Osteoblast (primary cell): ENCODE measurements around the gene DLGAP1. TPM values are rescaled to one million over a fixed set of nuclear protein-coding genes. Genes with fewer than 3 reads are reported as not detected.

Source experiments
- DNase-seq: peaks from one replicate; pipeline ENCODE4 v3.0.0; 2011; ENCODE audit warnings: low spot score, mixed read lengths; ENCODE audit not compliant: insufficient read length; ENCODE audit errors: missing footprints
- H2AFZ ChIP-seq: 2 replicates; pipeline ENCODE4 v1.6.0; 2011; ENCODE audit warnings: mild to moderate bottlenecking, low read length
- H3K27ac ChIP-seq: 2 replicates; pipeline ENCODE4 v1.5.1; 2011; ENCODE audit warnings: mild to moderate bottlenecking, low read depth, low read length, moderate library complexity
- H3K27me3 ChIP-seq: 2 replicates; pipeline ENCODE4 v1.6.0; 2012; ENCODE audit warnings: mild to moderate bottlenecking, control low read depth, inconsistent platforms, low read length, moderate library complexity; ENCODE audit not compliant: insufficient read depth
- H3K36me3 ChIP-seq: 2 replicates; pipeline ENCODE4 v1.5.1; 2011; ENCODE audit warnings: mild to moderate bottlenecking, low read length, control low read depth, moderate library complexity; ENCODE audit not compliant: insufficient read depth
- H3K4me1 ChIP-seq: 2 replicates; pipeline ENCODE4 v1.5.1; 2011; ENCODE audit warnings: mild to moderate bottlenecking, low read length, control low read depth, moderate library complexity; ENCODE audit not compliant: insufficient read depth
- H3K4me2 ChIP-seq: 2 replicates; pipeline ENCODE4 v1.6.0; 2011; ENCODE audit warnings: mild to moderate bottlenecking, low read length; ENCODE audit not compliant: insufficient read depth
- H3K4me3 ChIP-seq: fragments of 200-600 bp; sonication (generic); 3 replicates; pipeline ENCODE4 v1.5.1; 2012; ENCODE audit warnings: mild to moderate bottlenecking, low read length, inconsistent platforms; ENCODE audit not compliant: insufficient read depth
- H3K79me2 ChIP-seq: 2 replicates; pipeline ENCODE4 v1.6.0; 2012; ENCODE audit warnings: mild to moderate bottlenecking, low read length, control low read depth, inconsistent platforms; ENCODE audit not compliant: insufficient read depth
- H3K9me3 ChIP-seq: 2 replicates; pipeline ENCODE4 v1.5.1; 2011; ENCODE audit warnings: low read depth, low read length, control low read depth
- H4K20me1 ChIP-seq: 2 replicates; pipeline ENCODE4 v1.6.0; 2012; ENCODE audit warnings: mild to moderate bottlenecking, low read length, control low read depth; ENCODE audit not compliant: insufficient read depth
- total RNA-seq: library from RNA; depleted of rRNA; stranded (reverse); fragments of >200 nt; gene quantifications from 2 replicates; pipeline ENCODE4 v1.2.3, GENCODE V29; 2012
- TF ChIP-seq, protein P1 (sequence below): IDR thresholded peaks from 2 replicates; pipeline ENCODE4 v1.5.1; 2011; ENCODE audit warnings: mild to moderate bottlenecking, low read depth, low read length, moderate library complexity; ENCODE audit errors: extremely low read depth

The DLGAP1 gene
- total RNA-seq, 1 donor, result not detected

DNA sequence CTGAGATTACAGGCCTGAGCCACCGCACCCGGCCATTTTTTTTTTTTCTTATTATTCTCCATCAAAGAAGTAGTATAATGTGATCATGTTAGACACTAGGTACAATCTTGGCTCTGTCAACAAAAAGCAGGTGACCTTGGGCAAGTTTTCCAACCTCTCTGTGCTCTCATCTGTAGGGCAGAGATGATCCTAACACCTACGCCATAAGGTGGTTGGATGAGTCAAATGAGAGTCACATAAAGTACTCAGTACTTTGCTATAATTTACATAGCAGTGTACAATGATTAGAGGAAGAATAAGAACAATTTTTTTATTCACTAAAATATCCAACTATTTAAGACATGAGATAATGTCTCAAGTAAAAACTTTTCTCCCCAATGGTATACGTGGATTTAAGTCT lies 876.5 kb downstream of the DLGAP1 start:
- no peaks in the 10 kb centered on the region for H3K27me3 ChIP-seq
- no peak overlapping the region for H3K4me2 ChIP-seq
- H3K36me3 ChIP-seq, result no peaks in the 10 kb centered on the region
- H3K9me3 ChIP-seq, result no peaks in the 10 kb centered on the region
- H2AFZ ChIP-seq, result no peak overlapping the region
- no peaks in the 10 kb centered on the region for H4K20me1 ChIP-seq
- no peak overlapping the region for H3K27ac ChIP-seq
- H3K79me2 ChIP-seq, result no peaks in the 10 kb centered on the region
- H3K4me1 ChIP-seq, result peaks cover 4% of the 10 kb centered on the region
- DNase-seq, result no peak
- TF ChIP-seq, protein P1, sequence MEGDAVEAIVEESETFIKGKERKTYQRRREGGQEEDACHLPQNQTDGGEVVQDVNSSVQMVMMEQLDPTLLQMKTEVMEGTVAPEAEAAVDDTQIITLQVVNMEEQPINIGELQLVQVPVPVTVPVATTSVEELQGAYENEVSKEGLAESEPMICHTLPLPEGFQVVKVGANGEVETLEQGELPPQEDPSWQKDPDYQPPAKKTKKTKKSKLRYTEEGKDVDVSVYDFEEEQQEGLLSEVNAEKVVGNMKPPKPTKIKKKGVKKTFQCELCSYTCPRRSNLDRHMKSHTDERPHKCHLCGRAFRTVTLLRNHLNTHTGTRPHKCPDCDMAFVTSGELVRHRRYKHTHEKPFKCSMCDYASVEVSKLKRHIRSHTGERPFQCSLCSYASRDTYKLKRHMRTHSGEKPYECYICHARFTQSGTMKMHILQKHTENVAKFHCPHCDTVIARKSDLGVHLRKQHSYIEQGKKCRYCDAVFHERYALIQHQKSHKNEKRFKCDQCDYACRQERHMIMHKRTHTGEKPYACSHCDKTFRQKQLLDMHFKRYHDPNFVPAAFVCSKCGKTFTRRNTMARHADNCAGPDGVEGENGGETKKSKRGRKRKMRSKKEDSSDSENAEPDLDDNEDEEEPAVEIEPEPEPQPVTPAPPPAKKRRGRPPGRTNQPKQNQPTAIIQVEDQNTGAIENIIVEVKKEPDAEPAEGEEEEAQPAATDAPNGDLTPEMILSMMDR, result no peak
- no peak overlapping the region for H3K4me3 ChIP-seq

DNA sequence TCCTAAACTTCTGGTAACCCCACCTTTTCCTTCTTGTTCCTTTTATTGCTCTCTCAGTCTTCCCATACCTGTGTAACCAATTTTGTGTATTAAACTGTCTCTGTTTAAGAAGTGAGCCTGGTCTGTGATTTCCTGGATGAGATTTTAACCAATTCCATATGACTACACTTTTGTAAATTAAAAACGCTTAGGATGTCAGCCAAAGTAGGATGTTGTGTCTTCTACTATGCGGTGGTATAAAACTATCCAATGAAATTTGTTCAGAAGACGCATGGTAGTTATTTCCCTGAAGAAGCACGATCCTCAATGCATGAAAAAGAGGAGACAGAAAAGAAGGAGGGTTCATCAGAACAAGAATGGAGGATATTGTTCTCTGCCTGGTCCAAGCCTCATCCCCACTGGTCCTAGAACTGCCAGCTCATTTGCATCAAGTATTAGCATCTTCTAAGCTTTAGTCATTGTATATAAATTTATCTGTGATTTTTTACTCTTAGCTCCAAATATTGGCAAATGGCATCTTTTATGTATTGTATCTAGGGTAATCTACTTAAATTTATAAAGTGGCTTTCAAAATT lies 877.7 kb downstream of the DLGAP1 start:
- Histone ChIP-seq H3K9me3 (no peaks in the 10 kb centered on the region), H3K79me2 (no peaks in the 10 kb centered on the region), H3K27ac (no peak overlapping the region), H3K4me2 (no peak overlapping the region), H3K4me3 (no peak overlapping the region), H2AFZ (no peak overlapping the region), H3K4me1 (peaks cover 4% of the 10 kb centered on the region), H3K27me3 (no peaks in the 10 kb centered on the region), H4K20me1 (no peaks in the 10 kb centered on the region), H3K36me3 (no peaks in the 10 kb centered on the region)
- no peak for DNase-seq
- TF ChIP-seq, protein P1, result no peak

DNA sequence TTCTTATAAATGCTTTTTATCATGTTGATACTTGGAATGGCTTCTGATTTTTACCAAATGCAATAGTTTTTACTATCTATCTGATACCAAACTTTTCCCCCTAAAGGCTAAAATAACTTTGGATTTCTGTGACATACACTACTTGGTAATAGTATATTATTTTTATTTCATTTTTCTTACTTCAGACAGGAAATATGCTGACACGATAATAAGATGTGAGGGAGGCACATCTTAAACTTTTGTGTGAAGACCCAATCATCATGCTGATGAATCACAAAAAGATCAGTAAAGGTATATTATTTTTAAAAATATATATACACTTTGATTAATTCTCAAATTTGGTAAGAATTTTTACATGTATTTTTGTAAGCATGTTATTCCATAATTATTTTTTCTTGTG lies 882.3 kb downstream of the DLGAP1 start:
- no peak overlapping the region for H3K27ac ChIP-seq
- H3K4me2 ChIP-seq, result no peak overlapping the region
- TF ChIP-seq, protein P1, result no peak
- H3K4me1 ChIP-seq, result no peaks in the 10 kb centered on the region
- no peak for DNase-seq
- no peak overlapping the region for H3K4me3 ChIP-seq
- H2AFZ ChIP-seq, result no peak overlapping the region
- H3K9me3 ChIP-seq, result no peaks in the 10 kb centered on the region
- no peaks in the 10 kb centered on the region for H4K20me1 ChIP-seq
- no peaks in the 10 kb centered on the region for H3K79me2 ChIP-seq
- H3K27me3 ChIP-seq, result no peaks in the 10 kb centered on the region
- no peaks in the 10 kb centered on the region for H3K36me3 ChIP-seq

DNA sequence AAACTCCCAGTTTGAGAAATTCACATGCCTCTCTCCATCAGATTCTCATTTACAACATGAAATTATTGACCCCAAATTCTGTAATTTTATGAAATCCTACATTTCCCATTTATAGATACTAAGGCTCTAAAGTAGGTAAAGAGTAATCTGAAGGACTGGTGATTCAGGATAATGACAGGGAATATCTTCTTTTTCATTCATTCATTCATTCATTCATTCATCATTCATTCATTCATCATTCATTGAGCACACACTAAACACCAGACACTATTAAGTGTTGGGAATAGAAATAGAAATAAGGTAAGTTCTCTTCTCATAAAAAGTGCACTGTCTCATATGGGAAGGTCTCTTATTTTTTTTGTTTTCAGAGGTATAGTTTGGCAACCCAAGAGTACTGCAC lies 888.3 kb downstream of the DLGAP1 start:
- no peak for DNase-seq
- H2AFZ ChIP-seq, result no peak overlapping the region

More for the DNA sequence above, 888.3 kb downstream of the DLGAP1 start:
- Histone ChIP-seq H3K36me3 (no peaks in the 10 kb centered on the region), H3K4me1 (no peaks in the 10 kb centered on the region), H3K9me3 (no peaks in the 10 kb centered on the region), H3K27ac (no peak overlapping the region), H3K4me2 (no peak overlapping the region), H3K27me3 (no peaks in the 10 kb centered on the region), H3K79me2 (no peaks in the 10 kb centered on the region), H4K20me1 (no peaks in the 10 kb centered on the region), H3K4me3 (no peak overlapping the region)
- TF ChIP-seq, protein P1, result no peak
